CD1c-positive myeloid dendritic cell (primary cell): ENCODE results near the gene LCE6A.
A peak's percentile ranks its signal among the peaks of the same experiment; 100 is the strongest.

Experiments
- DNase-seq: peaks from one replicate; pipeline ENCODE4 v3.0.0-alpha.2; 2016; ENCODE audit errors: extremely low spot score

LCE6A gene

DNA sequence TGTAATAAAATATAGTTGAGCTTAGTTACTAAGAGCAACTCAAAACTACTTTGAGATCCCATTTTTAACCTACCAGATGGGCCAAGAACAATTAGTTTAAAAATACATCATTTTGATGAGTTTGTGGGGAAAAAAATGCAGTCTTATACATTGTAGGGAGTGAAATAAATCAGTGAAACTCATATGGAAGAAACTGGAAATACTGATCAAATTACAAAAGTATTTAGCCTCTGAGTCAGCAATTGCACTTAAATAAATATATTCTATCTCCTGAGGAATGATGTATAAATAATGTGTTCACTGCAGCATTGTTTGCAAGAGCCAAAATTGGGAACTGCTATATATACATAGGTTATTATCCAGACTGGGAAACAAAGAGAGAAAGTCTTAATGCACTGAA lies 30.8 kb downstream of the LCE6A start:
- DNase-seq = no peak

DNA sequence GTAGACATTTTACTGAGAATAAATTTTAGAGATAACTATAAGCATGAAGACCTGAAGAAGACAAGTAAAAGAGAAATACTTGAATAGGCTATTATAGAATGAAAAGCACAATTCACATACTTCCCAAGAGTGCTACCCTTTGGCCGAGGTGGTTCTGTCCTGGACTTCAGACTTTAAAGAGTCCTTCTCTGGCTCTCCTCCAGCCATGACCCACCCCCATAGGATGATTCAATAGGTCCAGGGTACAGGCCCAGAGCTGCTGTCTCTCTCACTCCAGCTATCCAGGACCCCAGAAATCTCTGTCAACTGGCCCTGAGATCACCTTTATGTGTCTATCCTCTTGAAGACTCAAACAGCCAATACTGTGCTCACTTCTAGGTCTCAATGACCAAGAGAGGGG lies 34.2 kb downstream of the LCE6A start:
- no peak for DNase-seq

DNA sequence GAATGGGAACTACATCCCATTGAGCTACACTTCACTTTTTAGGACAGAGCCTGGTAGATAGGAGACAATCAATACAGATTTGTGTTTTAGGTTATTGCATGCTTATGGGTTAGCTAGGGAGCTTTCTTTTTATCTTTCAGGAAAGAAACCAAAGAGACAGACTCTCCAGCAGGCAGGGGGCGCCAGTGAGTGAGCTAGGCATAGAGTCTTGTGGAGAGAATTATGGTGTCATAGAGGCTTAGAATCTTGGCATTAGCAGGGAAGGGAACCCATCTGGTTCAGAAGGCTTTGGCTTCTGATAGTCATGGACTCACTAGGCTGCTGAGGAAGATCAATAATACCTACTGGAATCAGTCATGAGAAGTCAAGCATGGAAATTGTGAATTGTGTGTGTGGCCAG lies 35.4 kb downstream of the LCE6A start, which contains the start of gene SMCP:
Gene SMCP (plus strand): TSS at position 281 of the 400 bp plus-strand sequence. CDS start 6,101 bp downstream, outside the sequence.
- DNase-seq = peak; percentile 9

DNA sequence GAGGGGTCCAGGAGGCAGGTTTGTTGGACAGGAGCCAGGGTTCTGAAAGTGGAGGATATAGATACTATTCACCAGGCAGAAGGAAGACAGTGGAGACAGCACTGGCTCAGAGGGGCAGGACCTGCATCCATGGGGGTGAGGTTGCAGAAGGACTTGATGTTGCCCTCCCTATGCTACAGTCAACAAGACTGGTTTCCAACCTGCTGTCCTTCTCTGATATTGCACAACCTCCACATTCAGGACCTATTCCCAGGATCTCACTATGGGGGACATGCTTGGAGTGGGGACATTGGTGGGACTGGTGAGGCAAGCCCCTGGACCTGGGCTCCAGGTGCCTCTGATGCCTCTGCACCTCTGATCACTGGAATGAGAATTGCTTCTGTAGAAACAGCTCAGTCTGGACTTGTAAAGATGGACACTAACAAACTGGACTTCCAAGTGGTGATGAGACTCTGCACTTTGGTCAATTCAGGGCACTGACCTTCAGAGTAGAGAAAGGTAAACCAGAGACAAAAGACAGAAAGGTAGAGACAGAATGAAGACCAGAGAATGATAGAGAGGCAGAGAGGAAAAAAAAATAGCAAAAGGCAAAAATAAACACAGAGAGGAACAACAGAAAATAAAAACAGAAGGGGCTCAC lies 37.0 kb downstream of the LCE6A start:
- DNase-seq = no peak

DNA sequence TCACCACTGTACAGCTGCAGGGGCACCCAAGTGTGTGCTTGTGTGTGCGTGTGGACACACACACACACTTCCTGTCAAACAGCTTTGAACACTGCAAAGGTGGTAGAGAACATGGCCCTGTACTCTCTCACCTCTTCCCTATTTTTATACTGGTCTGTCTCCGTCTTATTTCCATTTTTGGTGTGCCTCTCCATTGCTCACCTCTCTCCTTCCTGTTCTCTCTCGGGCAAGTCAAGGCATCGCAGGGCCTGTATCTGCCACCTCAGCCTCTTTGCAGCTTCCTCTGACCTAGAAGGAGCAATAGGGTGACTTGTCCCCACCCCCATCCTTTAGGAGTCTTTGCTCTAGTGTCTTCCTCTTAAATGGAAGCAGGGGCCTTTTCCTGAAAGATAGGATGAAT lies 37.7 kb downstream of the LCE6A start:
- DNase-seq = no peak

DNA sequence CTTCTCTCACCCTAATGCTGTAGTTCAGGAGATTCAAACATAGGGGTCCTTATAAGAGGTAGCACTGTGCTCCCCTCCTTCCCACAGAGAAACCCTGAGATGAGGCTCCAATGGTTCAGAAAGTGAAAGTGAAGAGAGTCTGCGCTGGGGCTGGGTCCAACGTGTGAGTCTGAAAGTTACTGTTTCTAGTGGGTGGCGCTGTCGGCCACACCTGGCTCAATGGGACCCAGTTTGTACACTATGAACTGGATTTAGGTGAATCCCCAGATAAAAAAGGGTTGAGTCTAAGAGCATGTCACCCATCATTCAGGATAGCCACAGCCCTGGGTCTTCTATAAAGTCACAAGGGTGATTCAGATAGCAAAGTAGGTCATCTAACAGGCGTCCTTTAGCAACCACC lies 38.3 kb downstream of the LCE6A start:
- no peak for DNase-seq

DNA sequence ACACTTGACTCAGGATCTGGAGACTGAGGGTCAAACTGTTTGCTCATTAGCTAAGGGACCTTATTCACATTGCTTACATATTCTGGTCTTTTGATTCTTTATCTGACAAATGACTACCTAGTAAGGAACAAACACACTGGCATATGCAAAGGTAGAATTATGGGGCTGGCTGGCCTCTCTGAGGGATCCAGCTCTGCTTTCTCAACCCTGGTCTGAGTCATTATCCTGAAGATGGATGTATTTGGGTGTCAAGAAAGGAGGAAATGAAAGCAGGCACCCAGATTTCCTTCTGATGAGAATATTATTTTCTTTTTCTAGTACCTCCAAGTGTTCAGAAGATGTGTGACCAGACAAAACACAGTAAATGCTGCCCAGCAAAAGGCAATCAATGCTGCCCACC lies 41.4 kb downstream of the LCE6A start:
- DNase-seq = no peak

DNA sequence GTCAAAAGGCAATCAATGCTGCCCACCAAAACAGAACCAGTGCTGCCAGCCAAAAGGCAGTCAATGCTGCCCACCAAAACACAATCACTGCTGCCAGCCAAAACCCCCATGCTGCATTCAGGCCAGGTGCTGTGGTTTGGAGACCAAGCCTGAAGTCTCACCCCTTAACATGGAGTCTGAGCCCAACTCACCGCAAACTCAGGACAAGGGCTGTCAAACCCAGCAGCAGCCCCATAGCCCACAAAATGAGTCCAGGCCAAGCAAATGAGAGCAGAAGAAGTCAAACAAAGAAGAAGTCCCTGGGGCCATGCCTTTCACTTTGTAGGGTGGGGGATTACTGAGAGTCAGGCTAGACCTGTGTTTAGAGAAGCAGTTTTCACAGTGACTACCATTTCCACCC lies 41.9 kb downstream of the LCE6A start:
- DNase-seq = no peak

DNA sequence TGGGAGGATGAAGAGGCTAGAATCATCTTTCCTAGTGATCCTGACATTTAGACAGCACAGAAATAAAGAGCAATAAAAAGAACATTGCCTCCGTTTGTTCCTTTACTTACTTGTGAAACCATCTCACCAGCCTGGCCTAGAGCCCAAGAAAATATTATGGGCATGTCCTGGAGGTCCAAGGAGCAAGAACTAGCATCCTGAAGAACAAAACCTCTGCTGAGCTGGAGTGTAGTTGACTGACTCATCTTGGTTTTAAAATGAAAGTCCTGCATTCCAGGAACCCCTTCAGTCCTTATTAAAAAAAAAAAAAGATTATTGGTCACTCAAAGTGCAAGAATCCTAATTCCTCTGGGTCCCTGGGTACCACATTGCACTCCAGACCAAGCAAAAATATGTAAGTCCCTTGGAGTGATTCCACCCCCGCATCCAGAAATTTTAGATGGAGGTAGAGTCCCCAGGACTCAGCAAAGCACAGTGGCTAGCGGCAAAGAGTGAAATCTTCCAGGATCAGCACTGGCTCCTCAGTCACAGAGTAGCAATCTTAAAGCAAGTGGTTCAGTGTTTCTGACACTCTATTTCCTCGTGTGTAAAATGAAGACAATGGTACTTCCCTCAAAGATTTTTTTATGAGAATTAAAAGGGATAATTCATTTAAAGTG lies 42.4 kb downstream of the LCE6A start:
- DNase-seq = no peak

DNA sequence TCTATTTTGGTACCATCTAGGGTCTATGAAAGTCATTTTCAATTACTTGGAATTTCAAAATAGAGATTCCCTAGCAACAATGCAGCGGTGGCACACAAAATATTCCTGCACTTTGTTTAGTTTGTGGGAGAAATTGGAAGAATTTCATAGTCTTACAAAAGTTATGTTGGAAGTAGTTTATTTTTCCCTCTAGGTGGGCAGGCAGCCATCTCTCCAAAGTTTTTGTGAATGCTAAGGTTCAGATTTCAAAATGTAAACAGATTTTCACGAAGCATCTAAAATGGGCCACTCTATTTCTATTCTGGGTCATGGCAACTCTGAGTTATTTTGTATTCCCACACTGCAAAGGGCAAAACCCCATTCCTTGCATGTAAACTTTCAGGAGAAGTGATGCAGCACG lies 43.4 kb downstream of the LCE6A start:
- DNase-seq = no peak

DNA sequence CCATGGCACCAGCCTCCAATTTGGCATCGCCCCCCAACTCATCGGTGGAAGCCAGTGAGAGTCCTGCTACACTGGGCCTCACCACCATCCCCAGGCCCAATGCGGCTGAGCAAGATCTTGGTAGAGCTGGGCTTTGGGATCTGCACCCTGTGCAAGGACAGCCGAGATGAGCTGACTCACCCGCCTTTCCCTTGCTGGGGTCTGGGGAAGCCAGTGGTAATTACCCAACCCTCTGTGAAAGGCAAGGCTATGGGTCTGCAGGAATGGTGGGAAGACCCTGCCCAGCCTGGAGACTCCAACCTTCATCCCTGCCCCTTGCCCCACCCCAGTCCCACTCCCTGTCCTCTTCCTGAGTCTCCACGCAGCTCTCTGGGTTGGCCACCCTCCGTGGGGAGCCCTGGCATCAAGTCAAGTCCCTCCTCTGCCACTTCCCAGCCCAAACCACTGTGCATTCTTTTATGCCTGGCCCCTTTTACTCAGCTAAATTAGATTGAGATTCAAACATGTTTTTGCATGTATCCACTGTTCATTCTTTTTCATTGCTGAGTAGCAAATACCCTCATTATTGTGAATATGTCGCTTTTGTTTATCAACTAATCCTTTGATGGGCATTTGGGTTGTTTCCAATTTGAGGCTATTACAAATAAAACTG lies 44.2 kb downstream of the LCE6A start:
- no peak for DNase-seq

DNA sequence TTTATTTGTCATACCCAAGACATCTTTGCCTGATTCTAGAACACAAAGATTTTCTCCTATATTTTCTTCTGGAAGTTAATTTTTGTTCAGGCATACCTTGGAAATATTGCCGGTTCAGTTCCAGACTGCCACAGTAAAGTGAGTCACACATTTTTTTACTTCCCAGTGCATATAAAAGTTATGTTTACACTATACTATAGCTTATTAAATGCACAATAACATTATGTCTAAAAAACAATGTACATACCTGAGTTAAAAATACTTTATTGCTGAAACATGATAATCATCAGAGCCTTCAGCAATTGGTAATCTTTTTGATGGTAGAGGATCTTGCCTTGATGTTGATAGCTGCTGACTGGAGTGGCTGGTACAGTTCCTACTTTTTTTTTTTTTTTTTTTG lies 45.5 kb downstream of the LCE6A start:
- DNase-seq = no peak
